KBM-7 (cell line): ENCODE results near the gene NCOA3.

Experiments
- DNase-seq: peaks from one replicate; pipeline ENCODE4 v3.0.0-alpha.2; 2015
- in situ Hi-C: fragments of 300-500 bp; cut with MboI; formaldehyde crosslinking; loops from 2 replicates; pipeline ENCODE4 v1.14.3; 2020; ENCODE audit warnings: low sequenced_read_pairs, low pct_unique_long_range_greater_than_20kb, mixed read lengths

NCOA3 gene

GRCh38 chr20:47610247-47610944 is 108.7 kb downstream of the NCOA3 start:
- in situ Hi-C loops = no loop called here
- DNase-seq = peak; percentile 56

GRCh38 chr20:47610945-47611250 is 109.2 kb downstream of the NCOA3 start:
- DNase-seq = no peak
- in situ Hi-C loops = no loop called here

- in situ Hi-C loops = no loop called here
- DNase-seq = no peak
Observed at GRCh38 chr20:47611785-47612184, 110.1 kb downstream of the NCOA3 start.

GRCh38 chr20:47612670-47613069 is 111.0 kb downstream of the NCOA3 start:
- in situ Hi-C loops = no loop called here
- no peak for DNase-seq

GRCh38 chr20:47614703-47615309 is 113.1 kb downstream of the NCOA3 start:
- in situ Hi-C loops = no loop called here
- DNase-seq = no peak

GRCh38 chr20:47618479-47618878 is 116.8 kb downstream of the NCOA3 start:
- no peak for DNase-seq
- in situ Hi-C loops = no loop called here

- in situ Hi-C loops = no loop called here
- peak; percentile 81 for DNase-seq
Observed at GRCh38 chr20:47620808-47621805, 119.4 kb downstream of the NCOA3 start.

GRCh38 chr20:47622118-47622665 is 120.5 kb downstream of the NCOA3 start:
- in situ Hi-C loops = no loop called here
- DNase-seq = no peak

GRCh38 chr20:47623206-47623605 is 121.5 kb downstream of the NCOA3 start:
- in situ Hi-C loops = no loop called here
- no peak for DNase-seq

GRCh38 chr20:47627540-47627939 is 125.9 kb downstream of the NCOA3 start:
- no peak for DNase-seq
- in situ Hi-C loops = no loop called here

- in situ Hi-C loops = no loop called here
- no peak for DNase-seq
Observed at GRCh38 chr20:47629907-47630306, 128.2 kb downstream of the NCOA3 start.

GRCh38 chr20:47631078-47631477 is 129.4 kb downstream of the NCOA3 start:
- in situ Hi-C loops = no loop called here
- no peak for DNase-seq

- in situ Hi-C loops = no loop called here
- DNase-seq = no peak
Observed at GRCh38 chr20:47635256-47635655, 133.6 kb downstream of the NCOA3 start.

- in situ Hi-C loops = no loop called here
- no peak for DNase-seq
Observed at GRCh38 chr20:47638851-47639250, 137.2 kb downstream of the NCOA3 start.

GRCh38 chr20:47642118-47642517 is 140.4 kb downstream of the NCOA3 start:
- no peak for DNase-seq
- in situ Hi-C loops = no loop called here

GRCh38 chr20:47642624-47643023 is 140.9 kb downstream of the NCOA3 start:
- in situ Hi-C loops = no loop called here
- DNase-seq = no peak

- in situ Hi-C loops = no loop called here
- DNase-seq = no peak
Observed at GRCh38 chr20:47645632-47646031, 143.9 kb downstream of the NCOA3 start.

- in situ Hi-C loops = no loop called here
- DNase-seq = no peak
Observed at GRCh38 chr20:47647994-47648393, 146.3 kb downstream of the NCOA3 start.

- in situ Hi-C loops = no loop called here
- DNase-seq = no peak
Observed at GRCh38 chr20:47648943-47649342, 147.3 kb downstream of the NCOA3 start.

- in situ Hi-C loops = no loop called here
- DNase-seq = no peak
Observed at GRCh38 chr20:47652301-47652700, 150.6 kb downstream of the NCOA3 start.
